Retinal pigment epithelial cell (primary cell): ENCODE measurements around the gene RENBP.

Experiments
- DNase-seq: peaks from one replicate; pipeline ENCODE4 v3.0.0-alpha.2; 2010; ENCODE audit warnings: low read depth
- H3K4me3 ChIP-seq: 2 replicates; pipeline ENCODE4 v1.5.1; 2011; ENCODE audit warnings: mild to moderate bottlenecking, low read length, control low read depth, moderate library complexity
- TF ChIP-seq, protein P1 (sequence below): conservative IDR thresholded peaks from 2 replicates; pipeline ENCODE4 v1.5.1; 2011; ENCODE audit warnings: low read depth, low read length, control low read depth, inconsistent platforms

The RENBP gene

DNA sequence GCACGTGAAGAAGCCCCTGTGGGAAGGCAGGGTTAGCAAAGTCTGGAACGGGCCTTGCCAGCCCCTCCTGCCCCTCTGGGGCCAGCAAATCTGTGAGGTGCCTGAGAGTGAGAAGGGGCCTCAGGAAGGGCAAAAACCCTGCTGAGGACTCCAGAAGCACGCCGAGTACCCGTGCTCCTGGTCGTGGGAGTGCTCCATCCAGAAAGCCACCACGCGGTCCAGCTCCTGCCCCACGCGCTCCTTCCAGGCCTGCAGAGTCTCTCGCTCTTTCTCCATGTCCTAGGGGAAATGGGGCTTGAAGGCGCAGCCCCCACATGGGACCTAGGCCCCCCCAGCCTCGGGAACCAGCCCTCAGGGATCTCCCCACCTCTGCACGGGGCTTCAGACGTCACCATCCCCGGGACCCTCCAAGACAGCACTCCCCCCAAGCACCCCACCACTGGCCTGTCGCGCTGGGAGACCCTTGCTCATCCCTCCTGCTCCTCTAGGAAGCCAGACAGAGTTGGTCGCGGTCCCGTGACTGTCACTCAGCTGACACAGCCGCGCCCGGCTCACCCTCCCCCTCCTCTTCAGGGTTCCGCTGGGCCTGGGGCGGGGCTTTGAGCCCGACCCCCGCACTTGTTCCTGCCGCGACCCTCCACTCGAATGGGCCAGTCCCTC, at the start of gene RENBP:
RENBP (minus strand) TSS at position 504 of the 660 bp plus-strand sequence; CDS start at position 471, 33 bp downstream.
- no peak for DNase-seq
- TF ChIP-seq, protein P1, sequence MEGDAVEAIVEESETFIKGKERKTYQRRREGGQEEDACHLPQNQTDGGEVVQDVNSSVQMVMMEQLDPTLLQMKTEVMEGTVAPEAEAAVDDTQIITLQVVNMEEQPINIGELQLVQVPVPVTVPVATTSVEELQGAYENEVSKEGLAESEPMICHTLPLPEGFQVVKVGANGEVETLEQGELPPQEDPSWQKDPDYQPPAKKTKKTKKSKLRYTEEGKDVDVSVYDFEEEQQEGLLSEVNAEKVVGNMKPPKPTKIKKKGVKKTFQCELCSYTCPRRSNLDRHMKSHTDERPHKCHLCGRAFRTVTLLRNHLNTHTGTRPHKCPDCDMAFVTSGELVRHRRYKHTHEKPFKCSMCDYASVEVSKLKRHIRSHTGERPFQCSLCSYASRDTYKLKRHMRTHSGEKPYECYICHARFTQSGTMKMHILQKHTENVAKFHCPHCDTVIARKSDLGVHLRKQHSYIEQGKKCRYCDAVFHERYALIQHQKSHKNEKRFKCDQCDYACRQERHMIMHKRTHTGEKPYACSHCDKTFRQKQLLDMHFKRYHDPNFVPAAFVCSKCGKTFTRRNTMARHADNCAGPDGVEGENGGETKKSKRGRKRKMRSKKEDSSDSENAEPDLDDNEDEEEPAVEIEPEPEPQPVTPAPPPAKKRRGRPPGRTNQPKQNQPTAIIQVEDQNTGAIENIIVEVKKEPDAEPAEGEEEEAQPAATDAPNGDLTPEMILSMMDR: no peak
- peak within 1 kb of the TSS; percentile 37 for H3K4me3 ChIP-seq

GRCh38 chrX:153993978-153994377, 49.5 kb upstream of the RENBP start:
- TF ChIP-seq, protein P1: no peak
- H3K4me3 ChIP-seq: no peak overlapping the region
- DNase-seq: no peak

GRCh38 chrX:153993079-153993478, 48.6 kb upstream of the RENBP start:
- DNase-seq: no peak
- TF ChIP-seq, protein P1: no peak
- H3K4me3 ChIP-seq: no peak overlapping the region

GRCh38 chrX:153992180-153992579, 47.7 kb upstream of the RENBP start:
- no peak overlapping the region for H3K4me3 ChIP-seq
- DNase-seq: no peak
- TF ChIP-seq, protein P1: no peak

- TF ChIP-seq, protein P1: no peak
- DNase-seq: no peak
- no peak overlapping the region for H3K4me3 ChIP-seq
Observed at GRCh38 chrX:153991013-153991580, 46.7 kb upstream of the RENBP start.

GRCh38 chrX:153989973-153990655, 45.7 kb upstream of the RENBP start:
- no peak for DNase-seq
- no peak overlapping the region for H3K4me3 ChIP-seq
- TF ChIP-seq, protein P1: no peak
